Hematopoietic multipotent progenitor cell treated with erythropoietin and hydrocortisone succinate and interleukin-3 and kit ligand, for 6 days (in vitro differentiated cells): ENCODE results near the gene ARHGAP10.
A peak's percentile ranks its signal among the peaks of the same experiment; 100 is the strongest.

Experiments used
- DNase-seq: peaks from one replicate; pipeline ENCODE4 v3.0.0-alpha.2; 2015

Gene ARHGAP10

GRCh38 chr4:147958489-147959065, 226.7 kb downstream of the ARHGAP10 start:
- DNase-seq, result no peak

- no peak for DNase-seq
These were observed 229.1 kb downstream of the ARHGAP10 start for GRCh38 chr4:147960971-147961370.

GRCh38 chr4:147963839-147964238, 232.0 kb downstream of the ARHGAP10 start:
- DNase-seq, result no peak

GRCh38 chr4:147964266-147964880, 232.5 kb downstream of the ARHGAP10 start:
- DNase-seq, result no peak

GRCh38 chr4:147965056-147965455, 233.2 kb downstream of the ARHGAP10 start:
- DNase-seq, result no peak

- DNase-seq, result no peak
These were observed 234.0 kb downstream of the ARHGAP10 start for GRCh38 chr4:147965873-147966272.

- no peak for DNase-seq
These were observed 236.8 kb downstream of the ARHGAP10 start for GRCh38 chr4:147968641-147969040.

GRCh38 chr4:147969573-147970385, 237.9 kb downstream of the ARHGAP10 start:
- DNase-seq, result no peak

GRCh38 chr4:147971116-147971515, 239.2 kb downstream of the ARHGAP10 start:
- no peak for DNase-seq

- no peak for DNase-seq
These were observed 243.4 kb downstream of the ARHGAP10 start for GRCh38 chr4:147975325-147975724.

- no peak for DNase-seq
These were observed 244.3 kb downstream of the ARHGAP10 start for GRCh38 chr4:147975933-147976928.

GRCh38 chr4:147980586-147980985, 248.7 kb downstream of the ARHGAP10 start:
- no peak for DNase-seq

GRCh38 chr4:147981305-147981704, 249.4 kb downstream of the ARHGAP10 start:
- DNase-seq, result no peak

- DNase-seq, result peak; percentile 66
These were observed 252.3 kb downstream of the ARHGAP10 start for GRCh38 chr4:147984065-147984777.

GRCh38 chr4:147984778-147985138, 252.9 kb downstream of the ARHGAP10 start:
- DNase-seq, result no peak

GRCh38 chr4:147985376-147985775, 253.5 kb downstream of the ARHGAP10 start:
- no peak for DNase-seq

- DNase-seq, result peak; percentile 9
These were observed 255.4 kb downstream of the ARHGAP10 start for GRCh38 chr4:147987252-147987651.

GRCh38 chr4:147991543-147992283, 259.8 kb downstream of the ARHGAP10 start:
- DNase-seq, result no peak

GRCh38 chr4:147994076-147994475, 262.2 kb downstream of the ARHGAP10 start:
- no peak for DNase-seq

- no peak for DNase-seq
These were observed 262.9 kb downstream of the ARHGAP10 start for GRCh38 chr4:147994491-147995385.
